Measurements from ENCODE around the gene QSER1. TPM values are rescaled to one million over a fixed set of nuclear protein-coding genes. Genes with fewer than 3 reads are reported as not detected.
A peak's percentile ranks its signal among the peaks of the same experiment; 100 is the strongest.

The QSER1 gene
- total RNA-seq, 1 experiment from 2014 or later = 25.8 TPM

DNA sequence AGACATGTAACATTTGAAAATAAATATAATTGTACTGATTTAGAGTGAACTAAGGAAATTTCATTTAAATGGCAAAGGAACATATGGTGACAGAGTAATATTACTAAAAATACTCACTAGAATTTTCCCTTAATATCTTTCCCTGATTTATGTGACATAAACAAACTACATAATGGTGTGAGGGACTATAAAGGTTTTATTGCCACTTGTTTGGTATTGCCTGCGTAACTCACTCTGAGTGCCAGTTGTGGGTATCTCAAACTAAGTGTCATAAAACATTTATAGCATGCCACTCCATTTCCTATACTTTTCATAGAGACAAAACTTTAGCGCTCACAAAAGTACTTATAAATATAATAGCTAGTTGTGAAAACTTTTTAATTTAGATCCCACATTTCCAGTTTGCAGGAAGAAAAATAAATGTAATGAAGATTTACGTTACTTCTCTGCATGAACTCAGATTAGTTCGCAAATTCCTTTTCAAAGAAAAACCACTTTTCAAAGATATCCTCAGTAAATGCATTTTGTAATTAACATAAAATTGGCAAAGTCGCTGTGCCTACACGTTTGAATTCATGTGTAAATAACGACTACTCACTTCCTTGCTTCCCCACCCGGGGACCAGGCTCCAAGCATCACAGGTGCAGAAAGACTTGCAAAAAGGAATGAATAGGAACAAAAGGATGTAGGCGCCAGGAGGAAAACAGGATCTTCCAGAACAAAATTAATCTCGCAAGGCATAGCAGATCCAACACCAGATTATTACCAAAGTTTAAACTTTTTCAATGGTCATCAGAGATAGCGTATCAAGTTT, 1.6 kb upstream of the QSER1 start:
- DNase-seq (ENCODE audit: low spot score) = no peak

DNA sequence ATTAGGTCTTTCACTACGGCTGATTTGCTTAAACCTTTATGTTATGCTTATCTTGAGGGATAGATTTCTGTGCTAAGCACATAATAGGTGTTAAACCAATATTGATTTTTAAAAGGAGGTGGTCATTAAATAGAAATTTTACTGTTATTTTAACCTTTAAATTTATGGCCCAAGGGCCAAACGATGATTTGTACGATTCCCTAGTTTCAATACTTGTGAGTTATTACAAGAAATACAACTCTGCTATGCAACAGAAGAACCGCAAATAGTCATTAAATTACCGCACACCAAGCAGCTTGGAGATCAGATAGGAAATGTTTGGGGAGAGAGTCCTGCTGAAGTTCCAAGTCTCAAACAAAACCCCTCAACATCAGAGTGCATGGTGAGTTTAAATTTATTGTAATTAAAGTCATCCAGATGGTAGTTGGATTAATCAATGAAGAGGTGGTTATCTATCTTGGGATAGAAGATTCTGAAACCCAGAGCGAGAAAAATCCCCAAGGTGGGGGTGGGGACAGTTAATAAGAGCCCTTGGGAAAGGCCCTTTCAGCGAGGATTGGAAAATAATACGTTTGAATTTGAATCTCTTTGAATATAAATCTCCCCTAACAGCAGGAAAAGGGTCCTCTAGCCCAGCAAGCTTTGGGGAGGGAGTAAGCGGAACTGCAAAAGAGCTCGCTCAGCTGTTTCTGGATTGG, 805 bp upstream of the QSER1 start:
- DNase-seq (ENCODE audit: low spot score) = peak; percentile 28

DNA sequence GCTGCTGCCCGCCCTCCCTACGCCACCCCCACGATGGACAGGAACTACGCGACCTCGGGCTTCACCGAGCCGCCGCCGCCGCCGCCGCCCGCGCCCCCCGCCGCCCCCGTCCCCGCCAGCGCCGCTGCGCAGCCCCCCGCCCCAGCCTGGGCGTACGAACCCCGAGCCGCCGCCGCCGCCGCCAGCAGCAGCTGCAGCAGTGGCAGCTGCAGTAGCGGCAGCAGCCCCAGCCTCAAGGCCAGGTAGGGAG, 407 bp downstream of the QSER1 start:
- no peak for DNase-seq (ENCODE audit: low spot score)

DNA sequence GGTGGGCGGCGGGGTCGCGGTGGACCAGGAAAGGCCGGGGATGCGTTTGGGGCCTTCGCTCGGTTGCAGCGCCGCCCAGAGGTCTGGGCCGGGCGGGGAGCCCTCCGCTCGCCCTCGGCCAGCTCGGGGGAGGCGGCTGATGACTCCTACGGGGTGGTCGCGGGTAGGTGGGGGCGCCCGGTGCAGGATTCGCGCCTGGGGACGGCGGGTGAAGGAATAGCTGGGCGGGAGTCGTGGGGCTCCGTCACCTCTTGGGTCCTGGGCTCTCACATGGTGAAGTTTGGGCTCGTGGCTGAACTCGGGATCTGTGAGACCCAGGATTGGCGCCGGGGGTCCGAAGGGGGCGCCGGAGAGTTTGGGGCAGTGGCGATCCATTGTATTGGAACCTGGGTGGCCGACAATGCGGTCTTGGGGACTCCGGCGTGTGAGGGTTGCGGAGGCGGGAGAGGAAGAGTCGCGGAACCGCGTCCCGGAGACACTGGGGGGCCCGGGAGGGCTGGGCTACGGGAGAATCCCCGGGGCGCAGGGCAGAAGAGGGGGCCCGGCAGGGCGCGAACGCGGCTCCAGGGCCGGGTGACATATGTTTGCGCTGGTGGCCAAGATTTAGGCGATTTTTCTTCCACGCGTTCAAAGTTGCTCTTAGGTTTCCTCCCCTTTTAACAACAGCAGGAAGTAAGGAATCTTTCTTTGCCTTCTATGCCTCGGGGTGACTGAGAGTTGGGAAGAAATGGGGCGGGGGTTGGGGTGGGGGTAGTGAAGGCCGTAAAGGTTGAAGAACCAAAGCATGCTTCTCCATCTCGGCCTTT, 935 bp downstream of the QSER1 start:
- DNase-seq (ENCODE audit: low spot score) = no peak

DNA sequence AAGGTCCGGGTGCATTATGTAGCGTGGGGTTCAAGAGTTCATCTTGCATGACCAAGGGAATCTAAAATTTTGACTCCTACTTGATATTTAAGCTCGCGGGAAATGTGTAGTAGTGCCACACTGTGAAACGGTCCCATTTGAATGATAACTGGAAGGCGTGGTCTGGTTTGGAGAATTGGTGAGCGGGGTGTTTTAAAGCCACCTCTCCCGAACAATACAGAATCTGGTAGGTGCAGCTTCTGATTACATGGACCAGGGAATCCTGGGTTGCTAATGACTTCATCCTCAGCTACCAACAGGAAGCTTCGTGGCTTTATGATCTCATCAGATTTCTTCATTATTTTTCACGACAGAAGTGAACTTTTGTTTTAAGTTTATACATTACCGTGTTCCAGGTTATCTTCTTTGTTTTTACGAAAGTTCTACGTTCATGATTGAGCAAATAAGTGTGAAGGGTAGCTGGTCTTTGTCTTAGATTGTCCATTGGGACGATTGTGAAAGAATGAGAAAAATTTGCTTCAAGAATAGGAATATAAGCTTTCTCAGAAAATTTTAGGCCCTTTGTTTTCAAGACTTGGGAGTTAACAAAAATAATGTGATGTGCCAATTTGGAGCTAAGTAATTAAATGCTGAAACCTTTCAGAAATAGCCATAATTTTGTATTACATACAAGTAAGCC, 1.7 kb downstream of the QSER1 start:
- peak; percentile 93 for DNase-seq (ENCODE audit: low spot score)

DNA sequence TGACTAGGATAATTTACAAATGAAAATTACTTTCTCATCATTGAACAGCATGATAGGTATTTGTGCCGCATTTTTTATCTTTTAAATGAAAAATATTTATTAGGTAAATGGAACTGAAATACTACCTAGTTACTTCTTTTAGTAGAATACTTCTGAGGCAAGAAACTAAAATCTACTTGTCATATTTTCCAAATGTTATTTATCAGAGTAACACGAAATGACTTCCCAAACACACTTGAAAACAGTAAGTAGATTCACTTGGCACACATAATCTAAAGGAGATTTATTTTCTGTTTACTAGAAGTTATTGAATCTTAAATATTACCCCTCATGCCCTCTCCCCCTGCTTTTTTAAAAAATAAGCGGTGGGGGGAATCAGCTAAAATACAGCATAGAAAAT, 2.3 kb downstream of the QSER1 start:
- DNase-seq (ENCODE audit: low spot score) = no peak

DNA sequence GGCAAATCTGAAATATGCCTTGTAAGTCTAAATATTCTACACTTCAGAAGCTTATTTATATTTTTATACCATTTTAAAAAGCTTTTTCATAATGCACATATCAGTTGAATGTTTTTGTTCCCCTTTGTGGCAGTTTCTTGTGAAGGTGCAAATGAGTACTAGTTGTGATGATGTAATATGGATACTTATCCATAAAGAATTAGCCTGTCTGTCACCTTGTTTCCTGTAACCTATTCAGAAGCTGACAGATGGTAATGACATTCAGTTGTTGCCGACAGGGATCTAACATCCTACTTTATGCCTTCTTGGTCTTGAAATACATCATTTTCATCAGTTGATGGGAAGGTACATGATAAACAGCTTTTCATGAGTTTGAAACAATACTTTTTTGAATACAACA, 2.9 kb downstream of the QSER1 start:
- DNase-seq (ENCODE audit: low spot score) = no peak

DNA sequence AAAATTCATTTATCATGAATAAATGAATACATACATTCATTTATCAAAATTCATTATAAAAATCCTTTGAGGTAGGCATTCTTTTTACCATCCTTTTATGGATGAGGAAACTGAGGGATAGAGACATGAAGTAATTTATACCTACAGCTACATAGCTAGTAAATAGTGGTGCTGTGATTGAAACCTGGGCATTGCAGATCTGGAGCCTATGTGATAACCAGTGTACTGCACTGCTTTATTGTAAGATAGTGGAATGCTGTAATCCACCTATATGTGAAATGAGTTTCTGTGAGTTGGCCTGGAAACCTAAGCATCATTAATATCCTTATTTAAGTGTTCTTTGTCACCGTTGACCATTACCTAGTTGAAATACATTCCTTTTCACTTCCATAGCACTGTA, 4.5 kb downstream of the QSER1 start:
- no peak for DNase-seq (ENCODE audit: low spot score)

DNA sequence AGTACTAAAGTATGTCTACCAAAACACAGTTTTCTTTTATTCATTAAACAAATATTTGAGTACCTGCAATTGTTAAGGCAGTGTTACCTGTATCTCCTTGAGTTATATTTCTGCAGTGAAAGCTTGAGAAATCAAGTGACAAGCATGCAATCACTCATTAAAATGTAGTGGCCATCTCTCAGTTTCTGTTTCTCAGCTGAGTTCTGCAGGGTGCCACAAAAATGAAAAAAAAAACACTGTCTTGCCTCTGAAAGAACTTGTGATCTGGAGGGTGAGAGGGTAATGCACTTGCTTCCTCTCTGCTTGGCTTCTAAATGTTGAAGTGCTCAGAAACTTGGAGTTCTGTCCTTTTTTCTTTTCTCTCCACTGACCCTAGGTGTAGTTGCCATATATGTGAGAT, 6.8 kb downstream of the QSER1 start:
- no peak for DNase-seq (ENCODE audit: low spot score)

DNA sequence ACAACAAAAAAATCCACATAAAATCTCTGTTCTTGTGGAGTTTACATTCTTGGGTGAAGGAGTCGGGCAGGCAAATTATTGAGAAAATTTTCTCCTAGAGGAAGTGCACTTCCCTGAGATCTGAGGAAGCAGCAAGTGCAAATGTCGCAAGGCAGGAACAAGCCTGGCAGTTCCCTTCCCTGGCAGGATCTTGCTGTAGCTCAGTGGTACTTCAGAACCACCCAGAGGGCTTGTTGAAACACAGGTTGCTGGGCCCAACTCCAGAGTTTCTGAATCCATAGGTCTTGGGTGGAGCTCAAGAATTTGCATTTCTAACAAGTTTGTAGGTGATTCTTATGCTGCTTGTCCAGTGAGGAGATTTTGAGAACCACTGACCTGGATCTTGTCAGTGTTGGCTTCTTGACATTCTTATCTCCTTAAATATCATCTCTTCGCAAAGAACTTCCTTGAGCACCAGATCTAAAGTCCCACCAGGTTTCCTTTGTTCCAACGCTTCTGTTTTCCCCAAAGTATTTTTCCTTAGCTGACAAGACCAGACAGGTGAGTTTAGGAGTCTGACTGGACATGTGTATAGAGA, 9.6 kb downstream of the QSER1 start:
- no peak for DNase-seq (ENCODE audit: low spot score)

DNA sequence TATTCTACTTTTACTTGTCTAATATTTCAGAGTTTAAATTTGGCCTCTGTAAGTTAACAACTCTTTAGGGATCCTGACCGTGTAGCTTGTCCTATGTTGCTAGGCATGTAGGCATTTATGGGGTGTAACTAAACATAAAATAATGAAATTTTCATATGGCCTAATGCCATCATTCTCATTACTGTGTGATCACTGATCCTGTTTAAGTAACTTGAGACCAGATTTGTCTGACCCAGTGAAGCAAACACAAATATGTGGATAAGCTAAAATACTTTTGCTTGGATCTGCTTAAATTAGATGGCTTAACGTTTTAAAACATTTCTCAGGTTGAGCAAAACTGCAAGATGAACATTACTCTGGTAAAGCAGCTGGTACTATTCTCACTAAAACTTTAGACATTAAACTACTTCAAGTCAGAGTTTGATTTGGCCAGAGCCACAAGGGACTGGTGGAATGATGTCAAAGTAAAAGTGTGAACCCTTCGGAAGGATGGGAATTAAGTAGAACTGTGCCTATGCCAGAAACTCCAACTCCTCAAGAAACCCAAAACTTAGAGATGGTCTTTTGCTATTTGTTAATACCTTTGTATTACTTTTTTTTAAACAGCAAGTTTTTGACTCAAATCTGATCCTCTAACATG, 12.5 kb downstream of the QSER1 start:
- no peak for DNase-seq (ENCODE audit: low spot score)

DNA sequence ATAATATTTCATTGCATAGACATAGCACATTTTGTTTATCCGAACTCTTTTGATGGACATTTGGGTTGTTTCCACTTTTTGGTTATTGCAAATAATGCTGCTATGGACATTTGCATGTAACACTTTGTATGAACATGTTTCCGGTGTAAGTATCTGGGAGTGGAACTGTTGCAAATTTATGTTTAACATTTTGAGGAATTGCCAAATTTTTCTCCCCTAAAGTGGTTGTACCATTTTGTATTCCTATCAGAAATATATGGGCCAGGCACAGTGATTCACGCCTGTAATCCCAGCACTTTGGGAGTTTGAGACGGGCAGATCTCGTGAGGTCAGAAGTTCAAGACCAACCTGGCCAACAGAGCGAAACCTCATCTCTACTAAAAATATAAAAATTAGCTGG, 16.0 kb downstream of the QSER1 start:
- no peak for DNase-seq (ENCODE audit: low spot score)

DNA sequence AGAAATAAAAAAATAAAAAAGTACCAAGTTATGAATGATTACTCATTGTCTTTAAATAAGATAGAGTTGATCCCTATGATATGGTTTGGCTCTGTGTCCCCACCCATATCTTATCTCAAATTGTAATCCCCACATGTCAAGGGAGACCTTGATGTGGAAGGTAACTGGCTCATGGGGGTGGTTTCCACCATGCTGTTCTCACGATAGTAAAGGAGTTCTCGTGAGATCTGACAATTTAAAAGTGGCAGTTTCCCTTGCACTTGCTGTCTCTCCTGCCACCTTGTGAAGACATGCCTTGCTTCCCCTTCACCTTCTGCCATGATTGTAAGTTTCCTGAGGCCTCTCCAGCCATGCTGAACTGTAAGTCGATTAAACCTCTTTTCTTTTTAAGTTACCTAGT, 18.8 kb downstream of the QSER1 start:
- DNase-seq (ENCODE audit: low spot score) = no peak

DNA sequence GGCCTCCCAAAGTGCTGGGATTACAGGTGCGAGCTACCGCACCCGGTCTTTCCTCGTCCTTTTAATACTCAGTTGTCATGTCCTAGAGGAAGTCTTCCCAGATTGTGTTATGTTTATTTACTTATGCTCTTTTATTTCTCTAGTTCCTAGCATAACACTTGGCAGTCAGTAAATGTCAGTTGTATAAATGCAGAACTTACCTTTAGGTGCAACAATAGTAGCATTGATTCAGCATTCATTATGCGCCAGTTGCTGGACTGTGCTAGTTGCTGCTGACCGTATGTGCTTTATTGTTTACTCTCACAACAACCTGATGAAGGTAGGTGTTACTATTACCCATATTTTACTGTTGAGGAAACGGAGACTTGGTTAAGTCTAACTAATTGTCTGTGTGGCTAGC, 20.8 kb downstream of the QSER1 start:
- no peak for DNase-seq (ENCODE audit: low spot score)

DNA sequence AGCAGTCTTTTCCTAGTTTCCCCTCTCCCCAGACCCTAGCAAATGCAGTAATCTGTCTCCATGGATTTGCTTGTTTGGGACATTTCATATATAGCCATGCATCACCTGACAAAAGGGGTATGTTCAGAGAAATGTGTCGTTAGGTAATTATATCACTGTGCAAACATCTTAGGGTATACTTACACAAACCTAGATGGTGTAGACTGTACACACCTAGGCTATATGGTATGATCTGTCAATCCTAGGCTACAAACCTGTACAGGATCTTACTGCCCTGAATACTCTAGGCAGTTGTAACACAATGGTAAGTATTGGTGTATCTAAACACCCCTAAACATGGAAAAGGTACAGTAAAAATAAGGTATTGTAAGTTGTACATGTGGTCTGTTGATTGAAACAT, 23.8 kb downstream of the QSER1 start:
- no peak for DNase-seq (ENCODE audit: low spot score)

DNA sequence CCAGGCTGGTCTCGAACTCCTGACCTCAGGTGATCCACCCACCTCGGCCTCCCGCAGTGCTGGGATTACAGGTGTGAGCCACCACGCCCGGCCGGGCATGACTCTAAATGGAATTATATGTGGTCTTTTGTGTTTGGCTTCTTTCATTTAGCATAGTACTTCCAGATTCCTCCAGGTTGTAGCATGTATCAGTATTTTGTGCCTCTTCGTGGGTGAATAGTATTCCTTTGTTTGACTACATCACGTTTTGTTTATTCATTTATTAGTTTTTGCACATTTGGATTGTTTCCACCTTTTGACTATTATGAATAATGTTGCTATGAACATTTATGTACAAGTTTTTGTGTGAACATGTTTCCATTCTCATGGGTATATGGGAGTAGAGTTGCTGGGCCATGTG, 24.4 kb downstream of the QSER1 start:
- DNase-seq (ENCODE audit: low spot score) = no peak

DNA sequence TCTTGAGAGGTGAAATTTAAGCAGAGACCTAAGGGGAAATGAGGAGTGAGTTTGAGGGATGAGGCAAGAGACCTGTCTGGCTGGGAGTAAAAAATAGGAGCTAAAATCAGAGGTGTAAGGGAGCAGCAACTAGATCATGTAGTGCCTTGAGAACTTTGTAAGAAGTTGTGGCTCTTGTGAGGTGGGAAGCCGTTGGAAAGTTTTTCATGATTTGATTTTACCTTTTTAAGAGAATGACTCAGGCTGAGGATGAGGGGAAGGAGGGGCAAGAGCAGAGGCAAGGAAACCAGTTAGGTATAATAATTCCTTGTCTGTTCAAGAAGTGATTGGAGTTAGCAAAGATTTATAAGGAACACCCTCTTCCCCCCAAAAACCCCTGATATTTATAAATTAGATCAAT, 25.8 kb downstream of the QSER1 start:
- peak; percentile 14 for DNase-seq (ENCODE audit: low spot score)

DNA sequence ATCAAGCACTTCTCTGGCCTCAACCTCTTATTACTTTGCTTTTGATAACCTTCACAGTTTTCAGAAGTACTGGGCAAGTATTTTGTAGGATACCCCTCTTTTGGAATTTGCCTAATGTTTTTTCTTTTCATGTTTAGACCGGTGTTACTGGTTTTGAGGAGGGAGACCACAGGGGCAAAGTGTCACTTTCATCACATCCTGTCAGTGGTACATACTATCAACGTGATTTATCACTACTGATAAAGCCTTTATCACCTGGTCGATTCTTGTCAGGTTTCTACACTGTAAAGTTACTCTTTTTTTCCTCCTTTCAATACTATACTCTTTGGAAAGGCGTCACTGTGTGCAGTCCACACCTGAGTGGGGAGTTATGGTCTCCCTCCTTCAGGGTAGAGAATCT, 26.7 kb downstream of the QSER1 start:
- DNase-seq (ENCODE audit: low spot score) = no peak

DNA sequence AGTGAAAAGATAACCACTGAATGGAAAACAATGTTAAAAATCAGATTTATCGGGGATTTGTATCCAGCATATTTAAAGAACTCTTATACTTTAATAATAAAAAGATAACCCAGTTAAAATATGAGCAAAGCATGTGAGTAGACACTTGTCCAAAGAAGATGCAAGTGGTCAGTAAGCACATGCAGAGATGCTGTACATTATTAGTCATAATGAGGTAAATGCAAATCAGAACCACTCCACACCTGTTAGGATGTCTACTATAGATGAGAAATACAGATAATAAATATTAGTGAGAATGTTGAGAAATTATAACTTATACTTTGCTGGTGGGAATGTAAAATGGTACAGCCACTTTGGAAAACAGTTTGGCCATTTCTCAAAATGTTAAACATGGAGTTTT, 28.0 kb downstream of the QSER1 start:
- DNase-seq (ENCODE audit: low spot score) = no peak

DNA sequence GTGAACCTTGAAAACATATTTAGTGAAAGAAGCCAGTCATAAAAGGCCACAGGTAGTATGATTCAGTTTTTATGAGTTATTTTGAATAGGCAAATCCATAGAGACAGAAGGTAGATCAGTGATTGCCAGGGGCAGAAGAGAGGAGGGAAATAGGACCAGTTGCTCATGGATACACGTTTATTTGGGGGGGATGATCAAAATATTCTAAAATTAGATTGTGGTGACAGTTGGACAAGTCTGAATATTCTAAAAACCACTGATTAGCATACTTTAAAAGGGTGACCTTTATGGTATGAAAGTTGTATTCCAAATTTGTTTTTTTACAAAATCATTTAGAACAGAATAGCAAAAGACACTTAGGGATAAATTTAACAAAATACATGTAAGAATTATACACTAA, 28.6 kb downstream of the QSER1 start:
- DNase-seq (ENCODE audit: low spot score) = no peak

DNA sequence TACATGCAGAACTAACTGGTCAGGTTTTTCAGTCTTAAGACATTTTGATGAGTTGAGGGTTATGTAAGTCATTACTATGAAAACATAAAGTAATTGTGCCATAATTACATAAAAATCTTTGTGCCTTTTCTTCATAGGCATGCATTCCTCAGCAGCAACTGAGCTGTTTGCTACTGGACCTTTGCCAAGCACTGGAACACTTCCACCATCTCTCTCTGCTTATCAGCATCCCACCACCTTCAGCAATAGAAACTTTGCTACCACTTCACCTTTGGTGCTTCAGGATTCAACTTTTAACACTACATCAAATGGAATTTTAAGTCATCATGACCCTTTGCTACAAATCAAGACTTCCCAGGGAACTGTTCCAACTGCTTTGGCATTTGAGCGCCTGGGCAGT, 39.0 kb downstream of the QSER1 start:
- no peak for DNase-seq (ENCODE audit: low spot score)

DNA sequence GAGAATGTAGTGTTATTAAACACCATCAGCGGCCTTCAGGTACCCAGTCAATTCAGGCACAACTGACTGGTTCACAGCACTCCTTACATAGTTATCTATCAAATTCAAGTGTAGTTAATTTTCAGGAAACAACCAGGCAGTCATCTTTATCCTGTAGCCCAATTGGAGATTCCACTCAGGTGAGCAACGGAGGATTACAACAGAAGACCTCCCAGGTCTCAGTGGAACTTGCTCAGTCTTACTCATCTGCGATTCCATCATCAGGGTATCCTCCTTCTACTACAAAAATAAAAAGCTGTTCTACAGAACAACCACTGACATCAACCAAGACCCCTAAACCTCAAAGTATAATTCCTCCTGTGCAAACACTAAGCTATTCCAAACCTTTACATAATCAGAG, 39.6 kb downstream of the QSER1 start:
- DNase-seq (ENCODE audit: low spot score) = no peak
